ES-I3 (cell line): ENCODE measurements around the gene ZBTB14.
A peak's percentile ranks its signal among the peaks of the same experiment; 100 is the strongest.

Experiments
- H3K36me3 ChIP-seq: 2 replicates; pipeline ENCODE4 v1.6.1; 2013; ENCODE audit warnings: mild to moderate bottlenecking, low read length, control low read depth, moderate library complexity; ENCODE audit not compliant: insufficient read depth
- H3K4me1 ChIP-seq: 2 replicates; pipeline ENCODE4 v1.6.1; 2013; ENCODE audit warnings: mild to moderate bottlenecking, control low read depth, low read length; ENCODE audit not compliant: insufficient read depth
- H3K9ac ChIP-seq: 2 replicates; pipeline ENCODE4 v1.6.1; 2013; ENCODE audit warnings: low read depth, mild to moderate bottlenecking, low read length, moderate library complexity
- H3K9me3 ChIP-seq: 2 replicates; pipeline ENCODE4 v1.6.1; 2013; ENCODE audit warnings: mild to moderate bottlenecking, low read length, moderate library complexity; ENCODE audit not compliant: control insufficient read depth, insufficient read depth

The ZBTB14 gene, protein sequence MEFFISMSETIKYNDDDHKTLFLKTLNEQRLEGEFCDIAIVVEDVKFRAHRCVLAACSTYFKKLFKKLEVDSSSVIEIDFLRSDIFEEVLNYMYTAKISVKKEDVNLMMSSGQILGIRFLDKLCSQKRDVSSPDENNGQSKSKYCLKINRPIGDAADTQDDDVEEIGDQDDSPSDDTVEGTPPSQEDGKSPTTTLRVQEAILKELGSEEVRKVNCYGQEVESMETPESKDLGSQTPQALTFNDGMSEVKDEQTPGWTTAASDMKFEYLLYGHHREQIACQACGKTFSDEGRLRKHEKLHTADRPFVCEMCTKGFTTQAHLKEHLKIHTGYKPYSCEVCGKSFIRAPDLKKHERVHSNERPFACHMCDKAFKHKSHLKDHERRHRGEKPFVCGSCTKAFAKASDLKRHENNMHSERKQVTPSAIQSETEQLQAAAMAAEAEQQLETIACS

GRCh38 chr18:5295231-5295920 is at the start of gene ZBTB14:
Gene ZBTB14, minus strand, starts transcription at chr18:5295726. Its CDS starts 2,480 bp downstream, at chr18:5293246.
- Histone ChIP-seq H3K9ac (peak within 1 kb of the TSS; percentile 77), H3K4me1 (no peaks in the 10 kb centered on the region), H3K36me3 (no peaks in the 10 kb centered on the region; the same call in 1 of the 2 replicates), H3K9me3 (no peaks in the 10 kb centered on the region)

- no peaks in the 10 kb centered on the region for H3K9me3 ChIP-seq
- H3K36me3 ChIP-seq = no peaks in the 10 kb centered on the region
- no peak overlapping the region for H3K9ac ChIP-seq
- peaks cover 6% of the 10 kb centered on the region; the same call in 1 of the 2 replicates for H3K4me1 ChIP-seq
Observed at GRCh38 chr18:5339202-5339834, 43.8 kb upstream of the ZBTB14 start.

DNA sequence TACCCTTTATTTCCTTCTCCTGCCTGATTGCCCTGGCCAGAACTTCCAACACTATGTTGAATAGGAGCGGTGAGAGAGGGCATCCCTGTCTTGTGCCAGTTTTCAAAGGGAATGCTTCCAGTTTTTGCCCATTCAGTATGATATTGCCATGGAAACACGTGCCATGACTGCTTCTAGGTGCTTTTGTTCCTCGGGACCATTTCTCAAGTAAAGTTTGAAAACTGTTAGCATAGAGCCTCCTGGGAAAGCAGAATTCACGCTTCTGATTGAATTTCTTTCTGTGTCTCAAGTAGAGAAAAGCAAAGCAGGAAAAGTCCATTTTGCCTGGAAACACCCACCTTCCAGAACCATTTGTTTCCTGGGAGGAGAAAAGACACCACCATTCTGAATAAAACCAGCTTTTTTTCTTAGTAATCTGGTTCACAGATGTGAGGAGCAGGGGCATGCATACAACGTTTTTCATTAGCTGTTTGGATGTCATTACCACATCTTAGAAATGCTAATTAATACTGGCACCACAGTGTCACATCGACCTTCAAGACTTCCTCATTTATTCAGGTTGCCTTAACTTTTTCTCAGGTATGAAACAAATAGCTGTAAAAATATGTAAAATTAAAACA is 39.0 kb upstream of the ZBTB14 start:
- H3K9me3 ChIP-seq = no peaks in the 10 kb centered on the region

DNA sequence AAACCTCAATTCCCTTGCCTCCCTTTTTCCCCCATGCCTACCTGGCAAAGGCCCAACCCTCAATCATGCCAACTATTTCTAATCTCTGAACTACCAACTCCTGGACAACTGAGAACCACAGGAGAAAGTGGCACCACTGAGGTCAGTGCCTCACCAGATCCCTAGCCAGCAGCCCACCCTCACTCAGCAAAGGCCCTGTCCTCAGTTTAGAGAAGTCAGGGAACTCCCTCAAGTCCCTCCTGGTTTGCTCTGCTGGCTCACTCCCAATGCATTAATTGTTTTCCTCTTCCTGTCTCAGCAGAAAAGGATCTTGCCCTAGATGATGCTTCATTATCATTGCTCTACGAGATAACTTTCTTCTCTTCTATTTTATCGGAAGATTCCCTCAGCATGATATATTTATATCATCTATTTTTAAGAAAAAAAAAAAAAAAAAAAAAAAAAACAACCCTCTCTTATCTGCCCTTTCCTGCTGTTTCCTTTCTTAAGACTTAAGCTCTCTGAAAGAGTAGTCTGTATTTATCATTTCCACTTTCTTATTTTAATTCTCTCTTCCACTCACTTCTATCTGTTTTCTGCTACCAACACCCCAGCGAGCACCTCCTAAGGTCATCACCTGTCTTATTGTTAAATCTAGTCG is 22.7 kb upstream of the ZBTB14 start:
- no peak overlapping the region for H3K9ac ChIP-seq
- H3K4me1 ChIP-seq = no peaks in the 10 kb centered on the region
- H3K9me3 ChIP-seq = no peaks in the 10 kb centered on the region
- H3K36me3 ChIP-seq = no peaks in the 10 kb centered on the region

More for the DNA sequence above, 39.0 kb upstream of the ZBTB14 start:
- H3K36me3 ChIP-seq = no peaks in the 10 kb centered on the region
- H3K4me1 ChIP-seq = peaks cover 6% of the 10 kb centered on the region; the same call in 1 of the 2 replicates
- no peak overlapping the region for H3K9ac ChIP-seq

DNA sequence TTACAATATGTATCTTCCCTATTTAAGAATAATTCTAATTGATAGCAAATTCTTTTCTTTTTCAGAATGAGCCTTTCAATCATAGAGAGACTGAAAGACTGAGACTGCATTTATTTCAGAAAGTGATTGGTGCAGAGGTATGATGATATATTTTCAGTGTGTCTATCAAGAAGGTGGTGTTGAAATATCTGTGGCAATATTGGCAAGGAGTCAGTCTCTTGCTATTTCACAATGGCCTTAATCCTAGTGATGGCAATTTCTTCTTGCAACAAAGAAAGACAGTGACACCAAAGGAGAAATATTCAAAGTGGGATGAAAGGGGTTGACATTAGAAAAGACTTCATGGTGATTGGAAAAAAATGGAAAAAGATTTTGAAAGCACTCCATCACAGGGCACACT is 21.7 kb upstream of the ZBTB14 start:
- no peaks in the 10 kb centered on the region for H3K9me3 ChIP-seq
- H3K9ac ChIP-seq = no peak overlapping the region
- no peaks in the 10 kb centered on the region for H3K36me3 ChIP-seq
- H3K4me1 ChIP-seq = no peaks in the 10 kb centered on the region

GRCh38 chr18:5315838-5316237 is 20.3 kb upstream of the ZBTB14 start:
- H3K4me1 ChIP-seq = no peaks in the 10 kb centered on the region
- no peaks in the 10 kb centered on the region for H3K9me3 ChIP-seq
- no peaks in the 10 kb centered on the region for H3K36me3 ChIP-seq

DNA sequence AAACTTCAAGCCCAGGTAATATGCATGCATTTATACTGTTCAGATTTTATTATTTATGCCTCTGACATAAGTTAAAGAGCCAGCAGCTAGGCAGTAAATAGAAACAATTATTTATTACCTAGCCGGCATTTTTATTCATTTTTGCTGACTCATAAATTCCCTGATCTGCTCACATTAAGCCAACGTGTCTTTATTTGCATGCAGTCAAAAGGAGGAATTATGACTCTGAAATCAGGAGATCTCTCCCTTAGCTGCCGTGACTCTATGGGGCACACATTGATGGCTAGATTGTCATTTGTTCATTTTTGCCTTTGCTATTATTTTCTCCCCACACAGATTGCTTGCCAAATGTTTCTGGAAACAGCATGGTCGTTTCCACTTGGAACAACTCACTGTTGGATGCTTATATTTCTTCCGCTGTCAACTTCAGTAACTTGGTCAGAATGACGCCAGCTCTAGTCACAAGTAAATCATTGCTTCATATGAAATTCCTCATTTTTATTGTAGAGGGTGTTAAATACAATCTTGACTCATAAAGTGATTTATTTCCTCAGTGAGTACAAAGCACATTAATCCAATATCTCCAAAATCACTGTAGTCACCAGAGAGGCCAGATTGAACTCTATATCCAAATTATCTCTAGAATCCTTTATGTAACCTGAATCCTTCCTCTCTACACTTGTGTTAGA is 15.9 kb upstream of the ZBTB14 start:
- H3K36me3 ChIP-seq = no peaks in the 10 kb centered on the region
- no peaks in the 10 kb centered on the region for H3K4me1 ChIP-seq
- no peaks in the 10 kb centered on the region for H3K9me3 ChIP-seq
- H3K9ac ChIP-seq = no peak overlapping the region

More at GRCh38 chr18:5315838-5316237, 20.3 kb upstream of the ZBTB14 start:
- no peak overlapping the region for H3K9ac ChIP-seq

DNA sequence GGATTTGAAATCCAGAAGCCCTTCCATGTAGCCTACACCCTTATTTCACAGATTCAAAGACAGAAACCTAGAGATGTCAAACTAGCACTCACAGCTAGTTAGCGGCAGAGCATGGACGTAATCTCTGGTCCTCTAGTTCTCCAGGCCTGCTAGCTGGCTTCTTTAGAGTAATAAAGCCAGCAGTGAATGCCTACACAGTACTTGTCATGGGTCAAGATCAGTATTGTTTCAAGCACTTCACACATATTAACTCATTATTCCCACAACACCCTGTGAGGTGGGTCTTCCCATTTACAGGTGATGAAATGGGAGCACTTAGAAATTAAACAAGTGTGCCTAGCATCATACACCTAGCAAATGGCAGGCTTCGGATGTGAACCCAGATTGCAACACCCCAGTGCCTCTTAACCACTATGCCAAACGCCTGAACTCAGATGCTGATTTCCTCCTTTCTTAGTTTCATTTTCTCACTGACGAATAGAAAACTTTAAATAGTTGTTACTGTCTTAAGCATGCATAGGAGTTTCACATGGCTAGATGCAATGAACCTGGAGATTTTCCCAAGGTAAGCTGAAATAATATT is 14.5 kb upstream of the ZBTB14 start:
- Histone ChIP-seq H3K9me3 (no peaks in the 10 kb centered on the region), H3K36me3 (no peaks in the 10 kb centered on the region), H3K4me1 (no peaks in the 10 kb centered on the region), H3K9ac (no peak overlapping the region)

GRCh38 chr18:5305835-5306234 is 10.3 kb upstream of the ZBTB14 start:
- H3K36me3 ChIP-seq = no peaks in the 10 kb centered on the region
- H3K4me1 ChIP-seq = no peaks in the 10 kb centered on the region
- no peak overlapping the region for H3K9ac ChIP-seq
- no peaks in the 10 kb centered on the region for H3K9me3 ChIP-seq

- Histone ChIP-seq H3K9me3 (no peaks in the 10 kb centered on the region), H3K9ac (no peak overlapping the region), H3K36me3 (no peaks in the 10 kb centered on the region), H3K4me1 (no peaks in the 10 kb centered on the region)
Observed at GRCh38 chr18:5304232-5304631, 8.7 kb upstream of the ZBTB14 start.

DNA sequence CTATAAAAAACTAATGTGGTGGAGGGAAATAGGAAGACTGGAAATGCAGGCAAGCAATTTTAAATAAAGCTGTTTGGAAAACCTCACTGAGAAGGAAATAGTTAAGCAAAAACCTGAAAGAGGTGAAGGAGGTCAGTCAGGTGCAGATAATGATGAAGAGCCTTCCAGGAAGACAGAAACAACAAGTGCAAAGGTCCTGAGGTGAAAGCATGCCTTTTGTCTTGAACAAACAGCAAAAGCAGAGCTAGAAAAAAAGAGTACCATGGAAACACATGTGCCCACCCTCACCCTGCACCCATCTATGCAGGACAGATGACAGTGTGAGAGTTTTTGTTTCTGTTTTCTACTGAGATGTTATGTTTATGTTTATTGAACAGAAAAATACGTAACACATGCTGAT is 8.1 kb upstream of the ZBTB14 start:
- no peaks in the 10 kb centered on the region for H3K9me3 ChIP-seq
- no peaks in the 10 kb centered on the region for H3K36me3 ChIP-seq
- no peaks in the 10 kb centered on the region for H3K4me1 ChIP-seq
- H3K9ac ChIP-seq = no peak overlapping the region

DNA sequence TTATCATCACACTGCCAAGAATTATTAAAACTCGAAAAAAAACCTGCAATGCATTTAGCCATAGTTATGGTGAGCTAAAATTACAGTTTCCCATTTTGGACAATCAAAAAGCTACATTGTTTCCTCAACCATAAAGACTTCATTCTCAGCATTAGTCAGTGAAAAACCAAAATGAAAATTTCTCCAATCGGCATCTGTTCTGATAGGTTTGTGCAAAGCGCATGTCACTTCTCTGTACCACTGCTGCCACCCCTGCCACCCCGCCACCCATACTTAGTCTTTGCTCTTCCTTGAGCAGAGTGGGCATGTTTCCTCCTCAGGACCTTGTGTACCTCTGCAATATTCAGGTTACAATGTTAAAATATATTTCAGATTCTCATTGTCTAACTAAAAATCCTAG is 7.1 kb upstream of the ZBTB14 start:
- no peaks in the 10 kb centered on the region for H3K4me1 ChIP-seq
- H3K9me3 ChIP-seq = no peaks in the 10 kb centered on the region
- H3K9ac ChIP-seq = no peak overlapping the region
- H3K36me3 ChIP-seq = no peaks in the 10 kb centered on the region

- no peaks in the 10 kb centered on the region for H3K36me3 ChIP-seq
- H3K9ac ChIP-seq = no peak overlapping the region
- no peaks in the 10 kb centered on the region for H3K4me1 ChIP-seq
Observed at GRCh38 chr18:5300476-5301010, 5.0 kb upstream of the ZBTB14 start.

More at GRCh38 chr18:5300476-5301010, 5.0 kb upstream of the ZBTB14 start:
- H3K9me3 ChIP-seq = no peaks in the 10 kb centered on the region
